Glomerular visceral epithelial cell (primary cell): ENCODE measurements around the gene DNAJC12.
"Not testable (repeated sequence)": the region's sequence is repeated elsewhere in the genome, so short reads cannot be mapped to it uniquely, and the experiment has no call there.

Source experiments
- DNase-seq: peaks from one replicate; pipeline ENCODE4 v3.0.0-alpha.2; 2016; ENCODE audit errors: extremely low spot score

The DNAJC12 gene

DNA sequence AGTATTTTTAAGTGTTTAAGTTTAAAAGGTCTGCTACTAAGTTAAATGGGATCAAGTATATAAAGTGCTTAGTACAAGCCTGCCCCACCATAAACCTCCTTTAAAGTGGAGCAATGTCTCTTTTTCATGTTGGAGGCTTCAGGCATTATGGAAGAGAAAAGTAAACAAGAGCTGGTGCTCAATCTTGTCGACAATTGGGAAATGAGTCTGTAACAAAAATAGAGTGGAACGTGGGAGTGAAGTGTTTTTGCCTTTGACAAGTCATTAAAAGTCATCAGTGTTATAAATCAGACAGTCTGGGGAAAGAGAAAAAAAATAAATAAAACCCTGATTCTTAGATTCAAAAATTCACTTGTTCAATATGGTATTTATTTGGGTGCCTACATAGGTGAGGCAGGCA lies 44.7 kb downstream of the DNAJC12 start:
- DNase-seq = no peak

DNA sequence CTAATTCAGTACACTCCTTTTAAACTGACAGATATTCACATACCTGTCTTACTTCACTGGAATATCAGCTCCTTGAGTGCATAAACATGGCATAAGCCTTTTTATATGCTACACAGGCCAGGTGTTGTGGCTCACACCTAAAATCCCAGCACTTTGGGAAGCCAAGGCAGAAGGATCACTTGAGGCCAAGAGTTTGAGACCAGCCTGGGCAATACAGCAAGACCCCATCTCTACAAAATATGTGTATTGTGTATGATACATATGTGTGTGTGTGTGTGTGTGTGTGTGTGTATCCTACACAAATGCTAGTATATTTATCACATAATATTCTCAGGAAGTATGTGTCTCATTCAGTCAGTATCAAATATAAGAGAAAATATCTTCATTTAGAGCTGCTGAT lies 45.3 kb downstream of the DNAJC12 start:
- no peak for DNase-seq

GRCh38 chr10:67790534-67791408 lies 47.2 kb downstream of the DNAJC12 start:
- no peak for DNase-seq

- no peak for DNase-seq
These were observed 48.2 kb downstream of the DNAJC12 start for GRCh38 chr10:67789769-67790168.

DNA sequence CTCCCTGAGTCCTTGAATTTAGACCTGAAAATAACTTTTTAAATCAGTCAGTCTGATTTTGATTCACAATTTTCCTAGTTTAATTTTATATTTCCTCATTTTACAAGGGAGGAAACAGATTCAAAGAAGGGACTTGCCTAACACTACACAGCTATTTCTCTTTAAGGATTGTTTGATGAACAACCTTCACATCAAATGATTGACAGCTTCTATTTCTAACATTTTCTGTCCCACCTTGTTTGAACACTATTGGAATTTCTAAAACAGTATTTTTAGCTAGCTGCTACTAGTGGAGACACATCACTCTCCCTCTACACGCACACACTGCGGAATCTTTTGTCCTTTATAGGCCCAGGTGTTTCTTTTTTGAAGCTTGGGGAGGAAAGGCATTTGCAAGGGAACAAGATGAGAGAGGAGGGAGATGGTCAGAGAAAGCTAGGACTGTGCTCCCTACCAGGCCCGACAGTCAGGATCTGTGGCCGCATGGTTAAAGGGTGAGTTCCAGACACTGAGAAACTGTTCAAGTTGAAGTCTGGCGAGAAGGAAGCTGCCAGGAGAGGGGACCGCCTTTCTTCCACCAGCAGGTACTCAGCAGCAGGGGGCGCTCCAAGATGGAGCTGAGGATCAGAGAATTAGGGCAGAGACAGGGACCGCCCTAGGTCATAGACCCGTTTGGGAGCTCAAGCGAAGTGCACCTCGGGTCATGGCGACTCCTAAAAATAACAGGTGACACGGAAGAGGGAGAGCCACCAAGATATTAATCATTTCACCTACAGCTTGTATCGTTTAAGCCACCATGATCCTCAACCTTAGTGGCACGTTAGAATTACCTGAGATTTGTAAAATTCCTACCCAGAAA lies 49.7 kb downstream of the DNAJC12 start:
- no peak for DNase-seq

GRCh38 chr10:67785098-67785497 lies 52.9 kb downstream of the DNAJC12 start:
- DNase-seq = no peak

DNA sequence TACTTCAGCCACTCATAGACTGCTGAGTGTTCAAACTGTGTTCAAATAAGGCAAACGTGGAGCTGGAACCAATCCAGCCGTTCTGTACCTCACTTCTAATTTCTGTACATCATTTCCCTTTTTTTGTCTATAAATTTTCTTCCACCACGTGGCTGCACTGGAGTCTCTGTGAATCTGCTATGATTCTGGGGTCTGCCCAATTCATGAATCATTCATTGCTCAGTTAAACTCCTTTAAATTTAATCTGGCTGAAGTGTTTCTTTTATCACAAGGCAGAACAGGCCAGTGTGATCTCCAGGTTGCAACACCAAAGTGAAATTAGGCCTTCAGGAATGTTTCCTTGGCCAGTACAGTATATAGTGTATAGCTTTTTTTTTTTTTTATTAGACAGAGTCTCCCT lies 53.5 kb downstream of the DNAJC12 start:
- no peak for DNase-seq

GRCh38 chr10:67783606-67784294 lies 54.2 kb downstream of the DNAJC12 start:
- no peak for DNase-seq

DNA sequence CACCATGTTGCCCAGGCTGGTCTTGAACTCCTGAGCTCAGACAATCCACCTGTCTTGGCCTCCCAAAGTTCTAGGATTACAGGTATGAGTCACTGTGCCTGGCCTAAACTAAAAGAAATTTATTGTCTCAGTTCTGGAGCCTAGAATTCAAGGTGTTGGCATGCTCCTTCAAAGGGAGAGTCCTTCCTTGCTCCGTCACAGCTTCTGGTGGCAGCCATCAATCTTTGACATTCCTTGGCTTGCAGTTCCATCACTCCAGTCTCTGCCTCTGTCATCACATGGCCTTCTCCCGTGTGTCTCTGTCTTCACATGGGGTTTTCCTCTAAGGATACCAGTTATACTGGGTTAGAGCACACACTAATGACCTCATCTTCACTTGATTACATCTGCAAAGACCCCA lies 55.5 kb downstream of the DNAJC12 start:
- DNase-seq = no peak

DNA sequence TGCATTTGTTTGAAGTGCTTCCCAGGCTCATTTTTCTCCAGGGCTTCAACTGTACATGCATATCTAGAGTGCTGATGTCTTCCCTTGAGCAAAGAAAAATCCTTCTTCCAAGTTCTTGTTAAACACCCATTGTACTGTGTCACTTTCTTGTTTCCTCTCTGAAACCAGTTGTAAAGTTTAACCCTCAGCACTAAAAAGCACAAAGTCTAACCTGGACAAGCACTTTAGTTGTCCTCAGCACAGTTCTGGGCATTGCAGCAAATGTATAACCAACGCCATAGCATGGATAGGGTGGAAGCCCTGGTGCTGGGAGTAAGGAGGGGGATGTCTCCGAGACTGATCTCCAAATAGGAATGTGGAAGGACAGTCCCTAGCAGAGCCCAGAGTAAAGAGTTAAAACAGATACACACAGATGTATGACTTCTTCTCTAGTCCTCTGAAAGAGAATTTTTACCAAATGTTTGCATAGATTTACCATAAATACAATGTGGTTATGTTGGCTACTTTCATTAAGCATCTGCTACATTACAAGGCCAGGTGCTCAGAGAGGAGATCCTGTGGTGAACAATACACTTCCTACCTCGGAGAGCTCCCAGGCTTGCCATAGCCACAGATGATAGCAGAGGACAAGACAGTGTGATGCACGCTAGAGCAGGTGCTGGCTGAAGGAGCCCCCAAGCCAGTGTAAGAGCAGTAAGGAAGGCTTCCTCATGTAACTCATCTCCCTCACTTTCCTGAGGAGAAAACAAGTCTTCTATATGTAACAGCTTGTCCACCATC lies 57.0 kb downstream of the DNAJC12 start:
- DNase-seq = no peak

- not testable (repeated sequence) for DNase-seq
These were observed 57.8 kb downstream of the DNAJC12 start for GRCh38 chr10:67780204-67780621.

- DNase-seq = peak; percentile 78
These were observed 58.4 kb downstream of the DNAJC12 start for GRCh38 chr10:67779465-67780203.

- no peak for DNase-seq
These were observed 61.6 kb downstream of the DNAJC12 start for GRCh38 chr10:67776371-67776770.

DNA sequence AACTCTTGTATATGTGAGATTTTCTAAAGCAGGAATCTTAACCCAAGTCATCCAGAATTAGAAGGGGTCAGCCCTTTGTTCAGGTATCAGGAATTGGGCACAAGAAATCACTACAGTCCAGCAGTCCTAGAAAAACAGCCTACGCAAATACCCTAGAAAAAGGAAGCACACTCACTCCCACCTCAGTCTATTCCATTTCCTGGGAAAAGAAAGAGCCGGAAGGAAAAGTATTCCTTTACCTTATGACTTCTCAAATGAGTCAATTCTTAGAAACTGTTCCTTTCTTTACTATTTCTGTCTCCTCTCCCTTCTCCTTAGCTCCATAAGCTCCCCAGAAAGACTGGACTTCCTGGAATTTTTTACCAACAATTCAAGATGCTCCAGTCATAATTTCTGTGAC lies 62.7 kb downstream of the DNAJC12 start:
- DNase-seq = no peak

DNA sequence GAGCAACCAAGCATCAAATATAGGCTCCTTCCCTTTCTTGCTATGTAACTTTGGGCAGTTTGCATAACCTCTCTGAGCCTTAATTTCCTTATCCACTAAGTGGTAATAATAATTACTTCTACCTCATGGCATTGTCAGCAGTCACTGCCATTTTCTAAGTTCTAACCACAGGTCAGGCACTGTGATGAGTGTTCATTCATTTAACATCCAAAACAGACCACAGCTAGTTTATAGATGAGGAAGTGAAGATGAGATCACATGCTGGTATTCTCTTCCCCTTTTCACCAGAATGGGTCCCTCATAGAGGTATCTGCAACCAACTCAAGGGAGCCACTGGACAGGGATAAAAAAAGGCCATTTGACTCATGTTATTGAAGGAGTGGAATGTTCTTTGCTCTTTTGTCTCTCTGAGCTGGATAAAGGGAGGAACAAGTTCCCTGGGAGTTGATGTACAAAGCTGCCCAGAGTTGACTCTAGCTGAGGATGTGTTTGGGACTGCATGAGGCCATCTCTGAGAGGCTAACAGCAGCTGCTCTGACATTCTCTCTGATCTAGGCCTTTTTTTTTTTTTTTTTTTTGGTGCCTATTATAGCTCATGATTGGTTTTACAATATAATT lies 65.0 kb downstream of the DNAJC12 start:
- peak; percentile 37 for DNase-seq

- no peak for DNase-seq
These were observed 65.8 kb downstream of the DNAJC12 start for GRCh38 chr10:67772151-67772550.

GRCh38 chr10:67771200-67771599 lies 66.8 kb downstream of the DNAJC12 start:
- no peak for DNase-seq

DNA sequence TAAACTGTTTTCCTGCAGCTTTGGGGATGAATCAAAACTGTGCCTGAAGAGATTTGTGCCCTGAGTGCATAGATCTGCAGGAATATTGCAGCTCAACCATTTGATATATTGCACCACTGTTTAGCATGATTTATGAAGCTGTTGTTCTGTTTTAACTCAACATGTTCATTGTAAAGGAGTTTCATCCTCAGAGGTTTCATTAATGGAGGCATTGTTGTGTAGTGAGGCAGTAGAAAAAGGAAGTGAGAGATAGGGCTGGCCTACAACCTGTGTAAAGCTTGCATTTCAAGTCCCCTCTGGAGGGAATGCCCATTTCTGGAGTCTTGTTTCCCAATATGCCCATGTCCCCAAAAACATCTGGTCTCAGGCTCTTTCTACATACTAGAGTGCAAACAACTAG lies 67.5 kb downstream of the DNAJC12 start:
- no peak for DNase-seq

GRCh38 chr10:67767244-67767643 lies 70.7 kb downstream of the DNAJC12 start:
- no peak for DNase-seq
